ENCODE data around the gene NPPC. TPM values are rescaled to one million over a fixed set of nuclear protein-coding genes. Genes with fewer than 3 reads are reported as not detected.
A peak's percentile ranks its signal among the peaks of the same experiment; 100 is the strongest.

NPPC gene
- total and polyA plus RNA-seq, 10 of the 15 experiments (the other 5 are each of a cell fraction or from before 2014, with no cell fraction given), result 0.15 TPM; not detected in 9

DNA sequence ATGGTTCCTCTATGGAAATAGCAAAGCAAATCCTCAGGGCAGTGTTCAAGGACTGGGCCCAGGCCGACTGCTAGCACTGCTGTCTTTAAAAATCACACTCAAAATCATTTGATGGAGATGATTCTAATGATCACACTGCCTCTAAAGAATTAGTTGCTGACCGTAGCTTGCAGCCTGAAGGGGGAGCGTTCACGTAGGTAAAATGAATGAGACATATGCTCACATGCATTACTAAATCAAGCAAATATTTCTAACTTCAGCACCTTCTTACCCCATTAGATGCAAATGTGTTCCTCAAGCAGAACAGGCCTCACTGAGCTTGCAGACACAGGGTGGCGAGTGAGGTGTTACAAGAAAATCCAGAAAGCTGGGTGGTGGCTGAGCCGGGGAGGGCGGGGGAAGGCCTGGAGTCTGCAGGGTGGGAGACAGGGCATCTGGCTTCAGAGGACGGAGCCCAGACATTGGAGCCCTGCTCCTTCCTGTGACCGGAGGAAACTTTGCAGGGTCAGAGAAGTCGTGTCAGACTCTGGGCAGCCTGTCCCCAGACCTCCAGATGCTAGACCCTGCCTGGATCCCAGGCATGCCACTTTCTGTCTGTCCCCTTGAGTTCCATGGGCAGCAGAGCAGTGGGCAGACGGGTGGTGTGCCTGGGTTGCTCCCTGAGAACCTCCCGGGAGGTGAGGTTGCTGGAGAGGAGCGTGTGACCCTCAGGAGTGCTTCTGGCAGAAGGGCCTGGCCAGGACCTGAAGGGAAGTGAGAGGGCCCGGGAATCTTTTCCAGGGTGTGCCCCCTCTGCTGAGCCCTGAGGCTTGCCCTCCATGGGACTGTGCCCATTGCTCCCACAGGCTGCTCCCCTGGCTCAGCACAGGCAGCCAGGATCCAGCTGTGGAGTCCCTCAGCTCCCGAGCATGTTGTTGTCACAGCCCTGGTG, 7.1 kb upstream of the NPPC start:
- CTCF ChIA-PET, result interaction anchor here (1.3 to 8.2 kb wide), 3 partner anchors 11 to 359 kb away, joined by 3 to 32 read pairs (median 5); no protein-coding TSS in a partner anchor
- no peaks in the 10 kb centered on the region for H3K79me2 ChIP-seq (ENCODE audit: control insufficient read depth, insufficient read depth, low read length)
- no peak overlapping the region for H2AFZ ChIP-seq (ENCODE audit: control insufficient read depth, low read depth, low read length)
- TF ChIP-seq, protein P1, sequence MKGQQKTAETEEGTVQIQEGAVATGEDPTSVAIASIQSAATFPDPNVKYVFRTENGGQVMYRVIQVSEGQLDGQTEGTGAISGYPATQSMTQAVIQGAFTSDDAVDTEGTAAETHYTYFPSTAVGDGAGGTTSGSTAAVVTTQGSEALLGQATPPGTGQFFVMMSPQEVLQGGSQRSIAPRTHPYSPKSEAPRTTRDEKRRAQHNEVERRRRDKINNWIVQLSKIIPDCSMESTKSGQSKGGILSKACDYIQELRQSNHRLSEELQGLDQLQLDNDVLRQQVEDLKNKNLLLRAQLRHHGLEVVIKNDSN (IDR thresholded peaks at IDR 0.05; ENCODE audit: borderline replicate concordance, extremely low read length, insufficient read depth, low read depth, low read length), result no peak
- TF ChIP-seq MYB (IDR thresholded peaks at IDR 0.05; ENCODE audit: borderline replicate concordance, low read depth, low read length), result no peak
- no peak for TF ChIP-seq MTA3 (IDR thresholded peaks at IDR 0.05; ENCODE audit: borderline replicate concordance, low read length)
- no peak for TF ChIP-seq CHD1 (IDR thresholded peaks at IDR 0.05; ENCODE audit: low read depth, low read length)
- TF ChIP-seq ZBTB40 (IDR thresholded peaks at IDR 0.05; ENCODE audit: borderline replicate concordance), result no peak
- TF ChIP-seq ATF2 (IDR thresholded peaks at IDR 0.05; ENCODE audit: low read length), result no peak
- peak in 1 of 3 experiments; percentile 27; a peak in 2 of 6 replicates for TF ChIP-seq CTCF (IDR thresholded peaks at IDR 0.05 in 2 of 3, conservative IDR thresholded peaks at IDR 0.05 in 1 of 3; ENCODE audit: control insufficient read depth in 2 of 3, extremely low read depth in 1 of 3, insufficient read depth in 1 of 3, low read depth in 3 of 3, low read length in 3 of 3)
- peak; percentile 29; the same call in 1 of the 2 replicates for TF ChIP-seq RAD21 (IDR thresholded peaks at IDR 0.05; ENCODE audit: insufficient read depth, low read depth, low read length)
- no peaks in the 10 kb centered on the region for H3K4me1 ChIP-seq (ENCODE audit: control insufficient read depth, insufficient read depth, low read length)
- no peak overlapping the region for H3K27ac ChIP-seq (ENCODE audit: control insufficient read depth, insufficient read depth)
- SMC1A ChIA-PET (ENCODE audit: uncharacterized antibody, unreplicated experiment), result no interaction called here
- DNase-seq (ENCODE audit: low read depth, low spot score) (no peak), ATAC-seq (no peak), FAIRE-seq (no peak)
- in situ Hi-C loops (cut with MboI) (no loop called here), intact Hi-C loops (cut with micrococcal nuclease; ENCODE audit: unreplicated experiment) (no loop called here)
- peaks cover 0 to 2% of the 10 kb centered on the region in 2 experiments; a peak in 1 of 4 replicates for H3K27me3 ChIP-seq (replicated peaks in 1 of 2; ENCODE audit: control insufficient read depth in 2 of 2, insufficient read depth in 2 of 2, low read length in 1 of 2)
- H3K36me3 ChIP-seq (ENCODE audit: control insufficient read depth in 2 of 2, insufficient read depth in 2 of 2, low read length in 1 of 2), result no peaks in the 10 kb centered on the region
- no TSS peak for BruUV-seq (replicated peaks)
- H3K4me2 ChIP-seq (ENCODE audit: control insufficient read depth, insufficient read depth), result no peak overlapping the region
- H3K9ac ChIP-seq (ENCODE audit: control insufficient read depth, insufficient read depth, low read length), result no peak overlapping the region
- H3K9me3 ChIP-seq (replicated peaks; ENCODE audit: control insufficient read depth, insufficient read depth, low read length), result no peaks in the 10 kb centered on the region
- POLR2A ChIA-PET, result interaction anchor here (0.9 kb wide), 1 partner anchor 62 kb away, joined by 3 read pairs; no protein-coding TSS in a partner anchor
- H3K4me3 ChIP-seq, result no peak overlapping the region
- 27% methylated on average over 15 of the region's 15 CpGs for WGBS (ENCODE audit: insufficient coverage, insufficient replicate concordance, low lambda C conversion rate, missing lambda C conversion rate)
- no peaks in the 10 kb centered on the region for H4K20me1 ChIP-seq (ENCODE audit: control insufficient read depth, insufficient read depth)
- RAD21 ChIA-PET (ENCODE audit: unreplicated experiment), result no interaction called here
